HG03521 (cell line): Measurements from ENCODE around the gene COPB2.
"Not testable (repeated sequence)": the region's sequence is repeated elsewhere in the genome, so short reads cannot be mapped to it uniquely, and the experiment has no call there.

Experiments used
- ATAC-seq: cut with Tn5 transposase; IDR thresholded peaks from one replicate; pipeline ENCODE4 v1.9.1; 2021; ENCODE audit warnings: mild to moderate bottlenecking, moderate library complexity; ENCODE audit not compliant: unreplicated experiment

The COPB2 gene

DNA sequence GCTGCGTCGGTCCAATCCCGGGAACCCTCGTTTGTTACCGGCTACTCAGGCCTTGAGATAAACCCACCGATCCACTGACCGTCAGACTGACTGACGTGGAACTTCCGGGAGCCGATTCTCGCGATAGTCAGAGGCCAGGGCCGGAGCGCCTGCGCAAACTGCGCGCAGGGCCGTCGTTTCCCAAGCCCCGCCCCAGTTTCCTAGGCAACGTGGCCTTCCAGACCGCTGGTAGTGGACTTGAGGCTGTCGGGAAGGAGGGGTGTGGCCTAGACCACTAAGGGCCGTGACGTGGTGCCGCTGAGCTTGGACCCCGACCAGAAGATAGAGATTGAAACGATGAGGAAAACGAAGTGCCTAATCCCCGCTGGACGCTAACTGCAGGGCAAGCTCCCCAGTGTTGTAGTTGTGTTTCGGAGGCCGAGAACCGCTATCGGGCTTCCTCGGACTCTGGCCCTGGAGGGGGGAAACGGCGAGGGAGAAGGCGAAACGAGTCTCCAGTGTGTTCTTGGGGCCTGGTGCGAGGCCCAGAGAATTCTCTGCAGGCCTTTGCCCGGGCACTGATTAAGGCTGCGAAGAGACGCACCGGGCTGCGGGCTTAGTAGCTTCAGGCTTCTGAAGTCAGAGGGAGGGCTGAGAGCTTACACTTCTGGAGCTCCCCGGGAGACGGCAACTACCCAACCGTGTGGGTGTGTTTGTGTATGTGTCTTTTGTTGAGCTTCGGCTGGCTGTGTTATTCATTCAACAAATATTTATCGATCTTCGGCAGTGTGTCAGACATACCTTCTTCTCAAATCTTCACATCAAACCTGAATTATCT lies at the start of gene COPB2:
COPB2 (minus strand) TSS at position 96 of the 817 bp plus-strand sequence. CDS start 97 bp downstream, outside the sequence.
- ATAC-seq: peak; percentile 96

DNA sequence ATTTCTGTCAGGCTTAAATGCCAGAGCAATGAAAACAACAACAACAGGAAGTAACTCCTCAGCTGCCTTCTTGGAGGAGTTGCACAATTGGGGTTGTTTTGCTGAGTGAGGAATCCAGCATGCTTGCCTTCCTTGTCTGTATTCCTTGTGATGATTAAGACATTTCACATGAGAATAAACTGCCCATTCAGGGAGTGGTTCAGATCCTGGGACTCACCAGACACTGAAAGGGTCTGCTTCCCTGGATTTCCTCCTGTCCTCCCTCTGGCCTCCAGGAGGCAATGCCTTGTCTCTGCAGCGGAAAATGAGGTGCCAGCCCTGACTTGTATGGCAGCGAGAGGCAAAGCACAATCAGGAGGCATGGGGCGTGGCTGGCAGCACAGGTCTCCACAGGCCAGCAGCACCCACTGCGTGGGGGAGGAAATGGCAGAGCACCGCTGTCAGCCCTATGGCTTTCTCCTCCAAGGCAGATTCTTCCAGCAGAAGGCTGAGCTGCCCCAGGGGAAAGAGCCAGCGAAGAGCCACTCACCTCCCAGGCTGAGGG lies 45.4 kb upstream of the COPB2 start:
- ATAC-seq: no peak

DNA sequence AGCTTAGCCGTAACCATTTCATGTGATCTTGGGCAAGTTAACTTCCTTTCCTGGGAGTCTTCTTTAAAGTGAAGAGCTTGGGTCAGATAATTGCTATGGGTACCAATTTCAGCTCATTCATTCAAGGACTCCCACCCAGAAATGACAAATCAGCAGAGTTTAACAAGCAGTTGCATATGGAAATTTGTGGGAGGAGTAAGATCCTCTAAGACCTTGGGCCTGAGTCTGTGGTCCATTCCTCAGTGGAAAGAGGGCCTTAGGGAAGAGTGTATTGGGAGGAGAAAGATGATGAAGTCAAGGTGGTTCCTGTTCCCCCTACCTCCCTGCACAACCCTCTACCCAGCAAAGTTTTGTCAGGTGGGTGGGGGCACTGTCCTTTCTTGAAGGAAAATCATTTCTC lies 44.8 kb upstream of the COPB2 start:
- ATAC-seq: no peak

DNA sequence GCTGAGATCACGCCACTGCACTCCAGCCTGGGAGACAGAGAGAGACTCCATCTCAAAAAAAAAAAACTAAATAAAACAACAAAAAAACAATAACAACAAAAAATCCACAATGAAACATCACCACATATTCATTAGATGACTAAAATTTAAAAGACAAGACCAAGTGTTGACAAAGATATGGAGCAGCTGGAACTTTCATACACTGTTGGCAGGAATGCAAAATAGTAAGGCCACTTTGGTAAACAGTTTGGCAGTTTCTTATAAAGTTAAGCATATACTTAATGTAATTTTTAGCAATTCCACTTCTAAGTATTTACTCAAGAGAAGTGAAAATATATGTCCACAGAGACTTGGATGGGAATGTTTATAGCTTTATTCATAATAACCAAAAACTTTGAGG lies 43.6 kb upstream of the COPB2 start:
- no peak for ATAC-seq

DNA sequence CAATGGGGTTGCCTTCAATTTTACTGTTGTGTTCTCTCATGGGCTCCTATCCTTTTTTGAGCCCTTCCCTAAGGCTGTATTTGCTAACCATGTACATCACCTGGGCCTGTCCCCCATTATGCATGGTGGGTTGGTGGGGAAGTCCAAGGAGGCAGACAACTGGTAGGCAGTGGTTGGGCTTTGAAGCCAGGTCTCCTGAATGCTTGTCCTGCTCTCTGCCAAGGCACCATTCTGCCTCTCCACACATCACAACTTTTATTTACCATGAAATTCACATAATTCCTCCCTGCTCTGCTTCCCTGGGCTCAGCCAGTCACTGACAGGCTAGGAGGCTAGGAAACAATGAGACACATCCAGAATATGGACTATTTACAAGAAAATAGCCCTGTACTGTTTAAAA lies 41.0 kb upstream of the COPB2 start:
- no peak for ATAC-seq

DNA sequence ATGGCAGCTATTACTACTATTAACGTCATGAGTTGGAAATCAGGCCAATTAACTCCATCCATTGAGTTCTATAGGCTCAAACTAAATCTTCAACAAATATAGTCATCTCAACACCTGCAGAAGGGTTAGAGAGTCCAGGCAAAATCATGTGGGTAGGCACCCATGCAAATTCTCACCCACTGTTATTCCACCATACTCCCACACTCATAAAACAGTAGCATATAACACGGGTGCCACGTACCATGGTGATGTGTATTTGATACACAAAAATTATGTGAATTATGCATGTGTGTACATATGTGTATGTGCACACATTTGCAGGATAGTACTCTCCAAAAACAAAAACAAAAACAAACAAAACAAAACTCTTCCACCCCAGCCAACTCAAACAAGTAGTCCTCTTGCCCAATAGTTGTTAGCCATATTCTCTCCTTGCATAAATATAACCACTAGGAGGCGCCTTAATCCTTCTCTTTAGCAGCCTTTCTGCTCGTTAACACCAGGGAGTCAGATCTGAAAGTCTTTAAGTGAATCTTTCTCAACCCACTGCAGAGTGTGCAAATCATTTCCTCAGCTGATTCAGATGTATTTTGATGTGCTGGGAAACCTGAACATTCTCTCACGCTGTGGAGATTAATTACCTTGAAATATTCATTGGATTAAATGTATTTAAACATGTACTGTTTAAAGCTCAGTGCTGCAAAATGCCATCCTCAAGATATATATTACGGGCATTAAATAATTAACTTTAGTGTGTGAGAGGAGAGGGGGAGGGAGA lies 38.0 kb upstream of the COPB2 start:
- ATAC-seq: no peak

DNA sequence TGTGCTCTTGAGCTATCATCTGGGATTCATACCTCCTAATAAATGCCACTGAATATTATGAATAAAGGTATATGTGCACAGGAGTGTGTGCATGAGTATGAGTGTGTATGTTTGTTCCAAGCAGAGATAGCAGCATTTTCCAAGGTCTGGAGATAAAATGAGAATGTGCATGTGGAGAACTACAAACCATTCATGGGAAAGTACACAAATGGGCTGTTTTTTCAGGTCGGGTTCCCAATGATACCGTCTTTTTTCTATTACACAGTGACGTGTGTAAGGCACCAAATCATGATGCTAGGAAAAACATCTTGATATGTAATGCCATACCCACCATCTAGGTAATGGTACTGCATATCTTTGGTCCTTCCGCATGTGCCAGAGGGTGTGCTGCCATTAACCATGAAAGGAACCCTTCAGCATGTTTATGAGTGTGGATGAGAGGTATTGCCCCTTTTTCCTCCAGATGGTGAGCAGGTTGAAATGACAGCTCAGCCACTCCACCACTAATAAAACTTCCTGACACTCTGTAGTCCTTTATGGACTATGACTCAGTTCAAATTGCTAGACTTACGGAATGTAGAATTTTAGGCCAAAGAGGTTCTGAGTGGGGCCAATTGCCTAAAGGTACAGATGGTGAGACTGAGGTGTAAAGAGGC lies 36.4 kb upstream of the COPB2 start:
- ATAC-seq: no peak

DNA sequence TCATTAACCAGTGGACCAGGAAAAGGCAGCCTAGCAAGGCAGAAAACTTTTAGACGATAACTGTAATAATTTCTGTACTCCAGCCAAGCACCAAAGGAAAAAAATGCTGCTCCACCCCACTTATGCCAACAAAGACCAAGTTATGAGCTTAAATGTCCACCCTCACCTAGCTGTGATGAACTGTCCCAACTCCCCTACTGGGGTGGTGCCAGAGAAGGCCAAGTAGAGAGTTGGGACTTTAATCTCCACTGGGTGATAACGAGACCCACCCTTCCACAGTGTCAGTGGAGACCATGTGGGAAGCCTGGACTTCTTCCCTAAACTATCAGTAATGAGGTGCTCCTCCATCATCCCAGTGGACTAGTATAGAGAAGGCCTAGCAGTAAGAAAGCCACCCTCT lies 33.8 kb upstream of the COPB2 start:
- no peak for ATAC-seq

DNA sequence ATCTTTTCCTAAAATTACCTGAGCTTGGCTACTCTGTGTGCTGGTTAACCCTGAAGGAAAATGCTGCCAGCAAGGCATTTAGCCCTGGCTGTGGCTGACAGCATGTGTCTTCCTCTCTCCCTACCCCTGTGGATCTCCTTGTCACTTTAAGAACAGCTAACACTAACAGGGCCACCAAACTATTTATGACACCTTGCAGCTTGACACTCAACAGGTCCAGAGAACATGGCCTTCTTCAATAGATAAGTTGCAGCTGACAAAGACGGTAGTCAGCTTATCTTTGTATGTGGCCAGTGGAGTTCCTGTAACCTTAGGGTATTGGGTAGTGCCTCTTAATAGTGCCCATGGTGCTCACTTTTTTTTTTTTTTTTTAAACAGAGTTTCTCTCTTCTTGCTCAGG lies 32.0 kb upstream of the COPB2 start:
- no peak for ATAC-seq

DNA sequence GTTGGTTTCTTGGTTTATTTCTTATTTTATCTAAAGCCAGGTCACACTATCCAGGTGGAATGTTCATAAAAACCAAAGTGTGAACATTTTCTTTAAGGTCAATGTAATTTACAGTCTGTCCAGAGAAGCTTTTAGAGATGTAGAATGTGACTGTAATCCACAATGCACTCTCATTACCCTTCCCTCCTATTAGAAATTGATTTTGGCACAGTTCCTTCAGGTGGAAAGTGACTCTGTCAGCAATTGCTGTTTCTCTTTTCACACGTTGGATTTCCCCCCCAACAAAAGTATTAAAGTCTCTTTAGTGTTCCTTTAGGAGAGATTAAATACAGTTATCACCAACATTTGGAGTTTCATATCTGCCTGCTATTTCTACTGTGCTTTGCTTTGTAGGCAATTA lies 31.6 kb upstream of the COPB2 start:
- no peak for ATAC-seq

DNA sequence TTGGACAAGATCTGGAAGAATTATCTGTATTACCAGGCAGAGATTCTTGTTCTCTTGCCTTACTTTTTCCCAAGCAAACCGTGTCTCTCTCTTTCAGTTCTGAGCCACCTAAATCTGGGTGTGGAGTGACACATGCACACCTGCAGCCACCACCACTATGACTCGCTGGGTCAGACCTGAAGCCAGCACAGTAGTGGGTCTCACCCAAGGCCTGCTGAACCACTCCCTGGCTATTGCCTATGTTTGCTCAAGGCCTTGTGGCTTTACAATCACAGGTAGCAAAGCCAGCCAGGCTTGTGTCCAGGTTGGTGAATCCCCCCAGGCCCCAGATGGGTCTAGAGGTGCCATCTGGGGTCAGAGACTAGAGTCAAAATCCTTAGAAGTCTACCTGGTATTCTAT lies 28.7 kb upstream of the COPB2 start:
- no peak for ATAC-seq

DNA sequence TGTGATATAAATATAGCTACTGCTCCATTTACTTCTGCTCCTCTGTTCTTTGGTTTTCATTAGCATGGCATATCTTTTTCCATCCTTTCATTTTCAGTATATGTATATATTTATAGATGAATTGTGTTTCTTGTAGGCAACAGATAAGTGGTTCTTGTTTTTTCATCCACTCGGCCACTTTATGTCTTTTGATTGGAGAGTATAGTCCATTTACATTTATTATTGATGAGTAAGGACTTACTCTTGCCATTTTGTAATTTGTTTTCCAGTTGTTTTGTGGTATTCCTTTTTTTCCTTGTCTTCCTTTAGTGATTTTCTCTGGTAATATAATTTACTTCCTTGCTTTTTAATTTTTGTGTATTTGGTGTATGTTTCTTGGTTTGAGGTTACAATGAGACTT lies 26.8 kb upstream of the COPB2 start:
- no peak for ATAC-seq

DNA sequence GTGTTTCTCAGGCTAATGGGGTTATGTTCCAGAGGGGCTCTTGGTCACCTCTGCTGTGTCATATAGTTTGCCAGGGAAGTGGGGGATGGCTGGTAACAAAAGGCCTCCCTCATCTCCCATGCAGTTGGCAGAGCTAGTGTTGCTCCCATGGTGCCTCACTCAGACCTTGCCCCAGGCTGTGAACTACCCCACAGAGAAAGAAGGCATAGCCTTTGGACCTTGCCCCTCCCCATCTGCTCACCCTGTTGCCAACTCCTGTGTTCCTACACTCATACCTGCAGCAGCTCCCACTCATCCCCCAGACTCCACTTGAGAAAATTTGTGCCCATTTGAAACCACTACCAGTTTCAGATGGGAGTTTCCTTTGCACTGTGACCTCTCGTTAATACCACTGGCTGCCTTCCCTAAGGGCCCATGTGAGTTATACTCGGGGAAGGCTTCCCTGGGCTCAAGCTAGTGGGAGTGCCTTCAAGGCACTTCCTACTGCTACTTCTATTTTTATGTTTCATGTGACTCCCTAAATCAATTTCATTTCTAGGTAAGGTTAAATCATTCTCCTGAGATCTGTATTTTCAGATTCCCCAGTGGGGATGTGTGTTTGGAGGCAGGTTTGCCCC lies 25.3 kb upstream of the COPB2 start:
- no peak for ATAC-seq

DNA sequence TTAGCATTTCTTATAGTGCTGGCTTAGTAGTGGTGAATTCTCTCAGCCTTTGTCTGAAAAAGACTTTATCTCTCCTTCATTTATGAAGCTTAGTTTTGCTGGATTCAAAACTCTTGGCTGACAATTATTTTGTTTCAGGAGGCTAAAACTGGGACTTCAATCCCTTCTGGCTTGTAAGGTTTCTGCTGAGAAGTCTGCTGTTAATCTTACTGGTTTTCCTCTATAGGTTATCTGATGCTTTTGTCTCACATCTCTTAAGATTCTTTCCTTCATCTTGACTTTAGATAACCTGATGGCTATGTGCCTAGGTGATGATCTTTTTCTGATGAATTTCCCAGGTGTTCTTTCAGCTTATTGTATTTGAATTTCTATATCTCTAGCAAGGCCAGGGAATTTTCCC lies 23.4 kb upstream of the COPB2 start:
- not testable (repeated sequence) for ATAC-seq

DNA sequence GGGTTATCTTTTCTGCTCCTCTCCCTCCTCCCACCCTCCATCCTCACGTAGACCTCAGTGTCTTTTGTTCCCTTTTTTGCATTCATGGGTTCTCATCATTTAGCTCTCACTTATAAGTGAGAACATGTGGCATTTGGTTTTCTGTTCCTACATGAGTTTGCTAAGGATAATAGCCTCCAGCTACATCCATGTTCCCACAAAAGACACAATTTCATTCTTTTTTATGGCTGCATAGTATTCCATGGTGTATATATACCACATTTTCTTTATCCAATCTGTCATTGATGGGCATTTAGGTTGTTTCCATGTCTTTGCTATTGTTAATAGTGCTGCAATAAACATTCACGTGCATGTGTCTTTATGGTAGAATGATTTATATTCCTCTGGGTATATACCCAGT lies 11.7 kb upstream of the COPB2 start:
- ATAC-seq: not testable (repeated sequence)

DNA sequence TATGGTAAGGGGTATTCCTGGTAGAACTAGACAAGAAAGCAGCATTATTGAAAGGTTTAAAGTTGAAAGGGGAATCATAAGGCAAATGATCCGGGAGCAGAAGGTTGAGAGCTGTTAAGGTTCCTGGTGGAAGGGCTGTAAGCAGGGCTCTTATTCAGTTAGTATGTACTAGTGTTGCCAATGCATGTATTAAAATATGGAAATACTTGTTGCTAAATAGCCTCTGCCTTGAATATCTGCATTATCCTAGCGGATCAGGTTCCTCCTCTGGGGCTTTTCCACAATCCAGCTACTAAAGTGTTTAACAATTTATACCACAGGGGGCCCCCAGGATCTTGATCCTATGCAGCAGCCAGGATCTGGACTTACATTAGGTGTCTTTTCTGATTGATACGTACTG lies 7.3 kb upstream of the COPB2 start:
- no peak for ATAC-seq

DNA sequence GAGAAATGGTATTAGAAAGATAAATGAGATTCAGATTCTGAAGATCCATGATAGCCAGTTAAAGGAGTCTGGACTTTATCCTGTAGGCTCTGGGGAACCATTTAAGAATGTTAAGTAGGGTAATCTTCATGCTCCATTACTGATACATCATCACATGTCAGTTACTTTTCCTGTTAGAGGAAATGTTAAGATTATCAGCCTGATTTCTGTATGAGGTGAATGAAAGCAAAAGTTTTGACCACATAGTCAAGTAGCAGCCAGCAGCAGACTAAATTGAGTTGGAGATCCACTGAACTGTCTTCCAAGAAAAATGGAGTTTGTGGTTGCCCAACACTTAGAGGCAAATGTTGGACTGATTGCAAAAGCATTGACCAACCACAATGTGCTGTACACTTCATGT lies 4.7 kb upstream of the COPB2 start:
- no peak for ATAC-seq

DNA sequence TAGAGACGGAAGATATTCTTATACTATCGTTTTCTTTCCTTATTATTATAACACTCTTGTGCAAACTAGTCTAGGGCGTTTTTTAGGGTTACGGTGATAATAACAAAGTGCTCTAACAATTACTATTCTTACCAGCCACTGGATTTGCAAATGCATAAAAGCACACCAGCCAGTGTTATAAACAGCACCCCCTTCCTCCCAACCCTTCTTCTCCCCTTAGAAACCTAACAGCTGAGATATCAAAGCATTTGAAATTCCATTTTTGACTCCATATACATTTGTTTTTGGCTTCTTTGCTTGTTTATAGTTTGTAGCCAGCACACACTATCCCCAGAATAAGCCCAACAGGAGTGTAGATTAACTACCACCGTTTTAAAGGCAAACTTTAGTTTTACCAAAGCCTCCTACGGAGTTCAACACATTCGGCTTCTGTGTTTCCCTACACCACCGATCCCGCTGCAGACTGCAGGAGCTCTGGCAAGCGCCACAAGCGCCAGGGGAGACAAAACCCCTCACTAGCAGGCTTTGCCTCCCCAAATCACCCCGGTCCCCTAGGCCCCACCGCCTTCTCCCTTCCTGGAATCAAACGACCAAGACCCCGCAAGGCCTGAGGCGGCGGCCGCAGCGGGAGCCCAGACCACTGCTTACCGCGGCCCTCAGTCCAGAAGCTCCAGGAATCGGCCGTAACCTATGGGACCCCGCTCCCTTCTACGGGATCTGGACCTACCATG lies 461 bp downstream of the COPB2 start:
- ATAC-seq: peak; percentile 16

DNA sequence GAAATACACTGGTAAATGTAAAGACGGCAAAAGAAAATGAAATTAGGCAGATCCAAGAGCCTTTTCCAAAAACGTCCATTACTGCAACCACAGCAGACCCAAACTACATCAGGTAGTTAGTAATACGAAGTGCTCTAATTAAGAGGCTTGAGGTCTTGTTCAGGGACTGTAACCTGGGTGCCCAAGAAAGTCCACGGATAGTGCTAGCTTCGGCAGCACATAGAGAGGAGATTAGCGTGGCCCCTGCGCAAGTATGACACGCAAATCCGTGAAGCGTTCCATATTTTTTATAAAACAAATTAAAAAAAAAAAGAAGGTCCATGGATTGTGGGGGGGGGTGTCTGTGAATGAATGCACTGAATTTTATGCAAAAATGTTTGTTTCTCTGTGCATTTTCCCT lies 1.4 kb downstream of the COPB2 start:
- no peak for ATAC-seq

DNA sequence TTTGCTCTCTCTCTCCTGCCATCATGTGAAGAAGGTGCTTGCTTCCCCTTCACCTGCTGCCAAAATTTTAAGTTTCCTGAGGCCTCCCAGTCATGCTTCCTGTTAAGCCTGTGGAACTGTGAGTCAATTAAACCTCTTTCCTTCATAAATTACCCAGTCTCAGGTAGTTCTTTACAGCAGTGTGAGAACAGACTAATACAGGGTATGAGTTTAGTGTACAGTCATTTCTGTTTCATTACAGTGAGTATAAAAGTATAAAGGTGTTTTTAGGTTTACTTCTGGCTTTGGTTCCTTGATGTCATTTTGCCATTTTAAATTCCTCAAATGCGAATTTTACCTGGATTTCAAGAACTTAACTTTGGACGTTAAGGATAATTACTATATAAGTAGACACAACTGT lies 7.2 kb downstream of the COPB2 start:
- ATAC-seq: not testable (repeated sequence)
